Umbilical cord (tissue), 2 donors: ENCODE measurements around the gene SEZ6. TPM values are rescaled to one million over a fixed set of nuclear protein-coding genes. Genes with fewer than 3 reads are reported as not detected.
A peak's percentile ranks its signal among the peaks of the same experiment; 100 is the strongest.

Experiments
- DNase-seq: peaks from one replicate; pipeline ENCODE4 v3.0.0-alpha.2; 2015; ENCODE audit warnings: low spot score
- total RNA-seq: library from RNA; depleted of rRNA; stranded (reverse); fragments of >200 nt; gene quantifications from one replicate; pipeline ENCODE4 v1.2.3, GENCODE V29; 2014; ENCODE audit warnings: low replicate concordance; ENCODE audit not compliant: insufficient read depth

The SEZ6 gene
- total RNA-seq, 1 donor from 2014 or later: 1.7 TPM

- no peak for DNase-seq
Observed at GRCh38 chr17:28978356-28978964, 27.4 kb downstream of the SEZ6 start.

GRCh38 chr17:28977659-28978355 lies 28.0 kb downstream of the SEZ6 start:
- no peak for DNase-seq

- no peak for DNase-seq
Observed at GRCh38 chr17:28975646-28976045, 30.2 kb downstream of the SEZ6 start.

GRCh38 chr17:28975031-28975430 lies 30.8 kb downstream of the SEZ6 start:
- DNase-seq: no peak

GRCh38 chr17:28974451-28974850 lies 31.4 kb downstream of the SEZ6 start:
- no peak for DNase-seq

GRCh38 chr17:28973425-28973824 lies 32.4 kb downstream of the SEZ6 start:
- peak; percentile 84 for DNase-seq

- DNase-seq: peak; percentile 24
Observed at GRCh38 chr17:28972437-28972836, 33.4 kb downstream of the SEZ6 start.

- DNase-seq: no peak
Observed at GRCh38 chr17:28970879-28971278, 35.0 kb downstream of the SEZ6 start.

- DNase-seq: no peak
Observed at GRCh38 chr17:28969706-28970393, 36.0 kb downstream of the SEZ6 start.

- DNase-seq: no peak
Observed at GRCh38 chr17:28968914-28969295, 36.9 kb downstream of the SEZ6 start.

- DNase-seq: peak; percentile 44
Observed at GRCh38 chr17:28968231-28968913, 37.5 kb downstream of the SEZ6 start.

- peak; percentile 19 for DNase-seq
Observed at GRCh38 chr17:28967221-28968135, 38.4 kb downstream of the SEZ6 start.

GRCh38 chr17:28963841-28964240 lies 42.0 kb downstream of the SEZ6 start:
- DNase-seq: no peak

- no peak for DNase-seq
Observed at GRCh38 chr17:28963055-28963611, 42.7 kb downstream of the SEZ6 start.

GRCh38 chr17:28961391-28961790 lies 44.4 kb downstream of the SEZ6 start:
- no peak for DNase-seq

GRCh38 chr17:28960256-28961061 lies 45.4 kb downstream of the SEZ6 start:
- no peak for DNase-seq

- no peak for DNase-seq
Observed at GRCh38 chr17:28959471-28959871, 46.4 kb downstream of the SEZ6 start.

GRCh38 chr17:28958820-28959455 lies 46.9 kb downstream of the SEZ6 start:
- no peak for DNase-seq

GRCh38 chr17:28957992-28958355 lies 47.9 kb downstream of the SEZ6 start:
- DNase-seq: no peak
